ENCODE results near the gene IFNL1. TPM values are rescaled to one million over a fixed set of nuclear protein-coding genes. Genes with fewer than 3 reads are reported as not detected.
"Not testable (repeated sequence)": the region's sequence is repeated elsewhere in the genome, so short reads cannot be mapped to it uniquely, and the experiment has no call there.

IFNL1 gene
- total RNA-seq, 1 experiment from 2014 or later, result not detected

GRCh38 chr19:39308531-39309304 is 12.5 kb downstream of the IFNL1 start:
- DNase-seq (ENCODE audit: low read depth), result no peak

GRCh38 chr19:39309305-39309670 is 13.1 kb downstream of the IFNL1 start:
- not testable (repeated sequence) for DNase-seq (ENCODE audit: low read depth)

GRCh38 chr19:39310558-39311311 is 14.5 kb downstream of the IFNL1 start:
- no peak for DNase-seq (ENCODE audit: low read depth)

- DNase-seq (ENCODE audit: low read depth), result no peak
Observed at GRCh38 chr19:39314016-39314728, 18.0 kb downstream of the IFNL1 start.

GRCh38 chr19:39315933-39316332 is 19.7 kb downstream of the IFNL1 start:
- no peak for DNase-seq (ENCODE audit: low read depth)

GRCh38 chr19:39316627-39317321 is 20.6 kb downstream of the IFNL1 start:
- DNase-seq (ENCODE audit: low read depth), result no peak

- DNase-seq (ENCODE audit: low read depth), result no peak
Observed at GRCh38 chr19:39317476-39317875, 21.3 kb downstream of the IFNL1 start.

- no peak for DNase-seq (ENCODE audit: low read depth)
Observed at GRCh38 chr19:39318071-39318470, 21.9 kb downstream of the IFNL1 start.

GRCh38 chr19:39318690-39319089 is 22.5 kb downstream of the IFNL1 start:
- DNase-seq (ENCODE audit: low read depth), result no peak

GRCh38 chr19:39319098-39319891 is 23.1 kb downstream of the IFNL1 start:
- DNase-seq (ENCODE audit: low read depth), result no peak

- no peak for DNase-seq (ENCODE audit: low read depth)
Observed at GRCh38 chr19:39319892-39320248, 23.7 kb downstream of the IFNL1 start.

- DNase-seq (ENCODE audit: low read depth), result no peak
Observed at GRCh38 chr19:39321117-39321831, 25.1 kb downstream of the IFNL1 start.

- no peak for DNase-seq (ENCODE audit: low read depth)
Observed at GRCh38 chr19:39321832-39322176, 25.6 kb downstream of the IFNL1 start.

GRCh38 chr19:39324242-39324842 is 28.1 kb downstream of the IFNL1 start:
- no peak for DNase-seq (ENCODE audit: low read depth)

GRCh38 chr19:39325778-39326665 is 29.8 kb downstream of the IFNL1 start:
- peak; percentile 74 for DNase-seq (ENCODE audit: low read depth)

GRCh38 chr19:39327363-39328045 is 31.3 kb downstream of the IFNL1 start:
- no peak for DNase-seq (ENCODE audit: low read depth)

GRCh38 chr19:39328046-39328705 is 32.0 kb downstream of the IFNL1 start:
- DNase-seq (ENCODE audit: low read depth), result peak; percentile 55

GRCh38 chr19:39329948-39330347 is 33.7 kb downstream of the IFNL1 start:
- DNase-seq (ENCODE audit: low read depth), result no peak
